Endothelial cell of umbilical vein (primary cell): ENCODE results near the gene JMJD6. TPM values are rescaled to one million over a fixed set of nuclear protein-coding genes. Genes with fewer than 3 reads are reported as not detected.
A peak's percentile ranks its signal among the peaks of the same experiment; 100 is the strongest.
"Not testable (repeated sequence)": the region's sequence is repeated elsewhere in the genome, so short reads cannot be mapped to it uniquely, and the experiment has no call there.

ENCODE experiments used
- BruUV-seq: library from RNA; stranded (reverse); fragments of 400-500 nt; replicated peaks from 2 replicates; lab custom pipeline; 2021; lab: Mats Ljungman, UMichigan
- CTCF ChIA-PET: fragments of 300-600, 350-600 bp; sonication (Branson Sonifier 250); formaldehyde crosslinking; loops from one replicate; lab custom pipeline; 2021; ENCODE audit warnings: antibody characterized with exemption, inconsistent platforms; lab: Charles Lee
- POLR2A ChIA-PET: fragments of 300-600, 350-600 bp; sonication (Branson Sonifier 250); formaldehyde crosslinking; loops from one replicate; lab custom pipeline; 2021; ENCODE audit warnings: antibody characterized with exemption, inconsistent platforms; lab: Charles Lee
- DNase-seq: peaks from one replicate; pipeline ENCODE4 v3.0.0-alpha.2; 2011; ENCODE audit warnings: low read depth, low spot score
- FAIRE-seq: peaks from 2 replicates; lab custom pipeline; 2011; peaks lifted over from hg19 to GRCh38; lab: Jason Lieb, UNC
- H2AFZ ChIP-seq: 2 replicates; pipeline ENCODE4 v1.6.0; 2012; ENCODE audit warnings: low read depth, low read length, control low read depth, inconsistent platforms
- H3K27ac ChIP-seq: 2 replicates; pipeline ENCODE4 v1.5.1; 2011; ENCODE audit warnings: low read depth, mild to moderate bottlenecking, control low read depth, low read length, moderate library complexity; ENCODE audit not compliant: insufficient read depth
- H3K27me3 ChIP-seq, 2 experiments: 2 replicates each; pipeline versions ENCODE4 v1.6.0 to v1.6.1; 2011; ENCODE audit warnings: low read length in 2 of 2, mixed read lengths in 1 of 2; ENCODE audit not compliant: control insufficient read depth in 2 of 2, insufficient read depth in 2 of 2
- H3K36me3 ChIP-seq, 2 experiments: 2 replicates in 1 of 2; 3 replicates in 1 of 2; pipeline ENCODE4 v1.5.1; 2011; ENCODE audit warnings: low read length in 2 of 2, mild to moderate bottlenecking in 1 of 2, moderate library complexity in 1 of 2; ENCODE audit not compliant: control insufficient read depth in 2 of 2, insufficient read depth in 2 of 2; ENCODE audit errors: extremely low read depth in 1 of 2
- H3K4me1 ChIP-seq: 3 replicates; pipeline ENCODE4 v1.5.1; 2011; ENCODE audit warnings: mild to moderate bottlenecking, low read length; ENCODE audit not compliant: control insufficient read depth, insufficient read depth; ENCODE audit errors: extremely low read depth
- H3K4me2 ChIP-seq: 2 replicates; pipeline ENCODE4 v1.6.1; 2011; ENCODE audit warnings: low read length, control low read depth, mixed read lengths; ENCODE audit not compliant: insufficient read depth
- H3K4me3 ChIP-seq, 3 experiments: fragments of 200-600 bp in 1 of 3; sonication (generic), shearing (Covaris generic) in 1 of 3; replicated peaks in 1 of 3; 2 replicates each; pipeline ENCODE4 v1.5.1; 2011 to 2016; ENCODE audit warnings: control low read depth in 3 of 3, low read length in 3 of 3, mild to moderate bottlenecking in 2 of 3, inconsistent platforms in 1 of 3, low read depth in 1 of 3, moderate library complexity in 1 of 3; ENCODE audit not compliant: insufficient read depth in 1 of 3
- H3K79me2 ChIP-seq: 2 replicates; pipeline ENCODE4 v1.6.0; 2012; ENCODE audit warnings: low read length, inconsistent platforms; ENCODE audit not compliant: control insufficient read depth, insufficient read depth
- H3K9ac ChIP-seq: replicated peaks from 2 replicates; pipeline ENCODE3; 2011; ENCODE audit warnings: low read length, control low read depth; ENCODE audit not compliant: insufficient read depth; ENCODE audit errors: extremely low read depth
- H3K9me1 ChIP-seq: replicated peaks from 3 replicates; pipeline ENCODE4 v1.6.0; 2011; ENCODE audit warnings: mild to moderate bottlenecking, low read length; ENCODE audit not compliant: control insufficient read depth, insufficient read depth; ENCODE audit errors: extremely low read depth
- H3K9me3 ChIP-seq: replicated peaks from 2 replicates; pipeline ENCODE4 v1.5.1; 2012; ENCODE audit warnings: low read length, inconsistent platforms; ENCODE audit not compliant: control insufficient read depth, insufficient read depth
- H4K20me1 ChIP-seq: replicated peaks from 2 replicates; pipeline ENCODE3; 2011; ENCODE audit warnings: mild to moderate bottlenecking, low read length; ENCODE audit not compliant: control insufficient read depth, insufficient read depth; ENCODE audit errors: extremely low read depth
- GATA2 ChIP-seq: IDR thresholded peaks from 2 replicates; pipeline ENCODE4 v1.7.0; 2011; ENCODE audit warnings: low read depth, mild to moderate bottlenecking, moderate library complexity, mixed read lengths, low read length; ENCODE audit not compliant: insufficient read length, insufficient read depth
- MYC ChIP-seq: IDR thresholded peaks from one replicate; pipeline ENCODE4 v1.6.1; 2011; ENCODE audit warnings: mild to moderate bottlenecking, low read depth, low read length
- dilution Hi-C: fragments of 300-500 bp; cut with MboI; formaldehyde crosslinking; loops from one replicate; pipeline ENCODE4 v1.15.0; 2019; ENCODE audit warnings: low sequenced_read_pairs; ENCODE audit not compliant: extremely low pct_ligation_motif_present
- intact Hi-C: fragments of 100-400 bp; cut with micrococcal nuclease; formaldehyde crosslinking; loops from one replicate; pipeline ENCODE4 v1.10.0; 2022
- polyA plus RNA-seq, 4 experiments: library from polyadenylated mRNA; depleted of rRNA in 3 of 4; stranded (reverse) in 3 of 4; unstranded in 1 of 4; fragments of >200 nt; gene quantifications; 2 replicates each; pipeline versions ENCODE4 v1.2.1 to v1.2.3, GENCODE V29; 2011 to 2012; ENCODE audit warnings: missing spikeins in 1 of 4
- total RNA-seq: library from RNA; stranded (reverse); gene quantifications from 2 replicates; pipeline ENCODE4 v1.2.3, GENCODE V29; 2021
- TF ChIP-seq, protein P1 (sequence below): IDR thresholded peaks from 2 replicates; pipeline ENCODE4 v1.6.1; 2011; ENCODE audit not compliant: insufficient read depth, insufficient read length

JMJD6 gene
- total and polyA plus RNA-seq, 2 donors (not counting 3 experiments of a cell fraction or from before 2014, with no cell fraction given): 19.8 to 36.6 TPM

DNA sequence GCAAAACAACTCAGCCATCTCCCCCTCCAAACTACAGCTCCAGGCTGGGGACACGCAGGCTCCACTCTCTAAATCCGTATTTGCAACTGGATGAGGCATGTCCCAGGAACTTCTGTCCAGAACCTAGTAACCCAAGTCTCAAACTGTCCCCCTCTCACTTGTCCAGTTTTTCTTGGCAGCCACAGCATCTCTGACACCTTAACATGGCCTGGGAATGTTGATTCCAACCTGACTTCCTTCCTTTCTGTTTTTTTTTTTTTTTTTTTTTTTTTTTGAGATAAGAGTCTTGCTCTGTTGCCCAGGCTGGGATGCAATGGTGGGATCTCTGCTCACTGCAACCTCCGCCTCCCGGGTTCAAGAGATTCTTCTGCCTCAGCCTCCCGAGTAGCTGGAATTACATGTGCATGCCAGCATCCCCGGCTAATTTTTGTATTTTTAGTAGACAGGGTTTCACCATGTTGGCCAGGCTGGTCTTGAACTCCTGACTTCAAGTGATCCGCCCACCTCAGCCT is 27.9 kb downstream of the JMJD6 start:
- H3K9me3 ChIP-seq, H3K9me1 ChIP-seq, FAIRE-seq, H3K27me3 ChIP-seq, H3K4me2 ChIP-seq, H3K9ac ChIP-seq, H2AFZ ChIP-seq, dilution Hi-C loops, H4K20me1 ChIP-seq, POLR2A ChIA-PET, H3K27ac ChIP-seq, H3K36me3 ChIP-seq, H3K4me3 ChIP-seq, BruUV-seq, intact Hi-C loops, DNase-seq: not testable (repeated sequence)
- Histone ChIP-seq H3K79me2 (peaks cover 68% of the 10 kb centered on the region), H3K4me1 (peaks cover 41% of the 10 kb centered on the region)
- CTCF ChIA-PET: interaction anchor here (5.5 kb wide), 1 partner anchor 17 kb away, joined by 26 read pairs; no protein-coding TSS in a partner anchor

DNA sequence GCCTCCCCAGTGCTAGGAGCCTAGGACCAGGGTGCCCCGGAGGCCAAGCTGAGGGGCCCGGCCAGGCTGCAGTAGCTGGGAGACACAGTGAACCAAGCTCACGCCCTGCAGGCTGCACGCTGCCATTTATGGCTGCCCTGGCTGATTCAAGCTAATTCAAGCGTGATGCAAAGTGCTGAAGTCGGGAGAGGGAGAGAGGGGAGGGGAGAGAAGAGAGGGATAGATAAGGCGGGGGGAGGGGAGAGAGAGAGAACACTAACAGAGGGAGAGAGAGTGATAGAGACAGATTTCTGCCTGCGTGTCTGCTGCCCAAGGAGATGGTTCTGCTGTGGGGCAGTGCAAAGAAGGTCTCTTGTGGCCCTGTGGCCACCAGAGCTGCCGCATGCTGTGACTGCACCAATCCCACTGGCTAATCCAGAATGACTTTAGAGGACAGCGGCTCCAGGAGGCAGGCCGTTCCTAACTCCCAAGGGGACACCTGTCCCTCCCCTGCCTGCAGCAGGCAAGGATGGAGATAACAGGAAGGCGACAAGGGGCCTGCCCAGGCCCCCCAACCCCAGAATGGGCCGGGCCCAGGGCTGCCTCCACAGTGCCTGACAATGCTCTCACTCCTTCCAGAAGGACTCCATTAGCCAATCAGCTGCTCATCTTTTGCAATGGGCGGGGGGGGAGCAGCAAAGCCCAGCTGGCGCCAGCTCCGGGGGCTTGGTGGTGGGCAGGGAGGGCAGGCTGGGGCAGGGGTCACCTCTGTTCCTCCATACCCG is 28.5 kb downstream of the JMJD6 start:
- DNase-seq: no peak
- intact Hi-C loops: no loop called here
- FAIRE-seq: no peak
- dilution Hi-C loops: no loop called here
- ChIA-PET POLR2A (interaction anchor here (0.9 kb wide), 1 partner anchor 96 kb away, joined by 3 read pairs; no protein-coding TSS in a partner anchor), CTCF (interaction anchor here (0.8 to 5.5 kb wide), 4 partner anchors 12 to 18 kb away, joined by 3 to 26 read pairs (median 14); partner anchors contain the start of gene MXRA7)
- no TSS peak for BruUV-seq
- no peaks in the 10 kb centered on the region for H3K9me1 ChIP-seq
- H3K4me1 ChIP-seq: peaks cover 41% of the 10 kb centered on the region
- no peaks in the 10 kb centered on the region for H4K20me1 ChIP-seq
- no peak overlapping the region for H2AFZ ChIP-seq
- H3K27me3 ChIP-seq: no peaks in the 10 kb centered on the region
- H3K9ac ChIP-seq: no peak overlapping the region
- H3K27ac ChIP-seq: peak overlapping the region; percentile 84
- no peaks in the 10 kb centered on the region for H3K36me3 ChIP-seq
- peaks cover 62% of the 10 kb centered on the region for H3K79me2 ChIP-seq
- H3K4me3 ChIP-seq: no peak overlapping the region
- H3K9me3 ChIP-seq: no peaks in the 10 kb centered on the region
- peak overlapping the region; percentile 25 for H3K4me2 ChIP-seq
- TF ChIP-seq MYC: no peak
- TF ChIP-seq GATA2: no peak
- TF ChIP-seq, protein P1, sequence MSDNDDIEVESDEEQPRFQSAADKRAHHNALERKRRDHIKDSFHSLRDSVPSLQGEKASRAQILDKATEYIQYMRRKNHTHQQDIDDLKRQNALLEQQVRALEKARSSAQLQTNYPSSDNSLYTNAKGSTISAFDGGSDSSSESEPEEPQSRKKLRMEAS: no peak
